Activated CD4-positive, alpha-beta T cell treated with anti-CD3 and anti-CD28 coated beads, Interleukin-2, amount 50 U/mL, for 1 hour (primary cell): Measurements from ENCODE around the gene FERD3L.

ENCODE experiments used
- DNase-seq: peaks from one replicate; pipeline ENCODE4 v3.0.0-alpha.2; 2020

Gene FERD3L

DNA sequence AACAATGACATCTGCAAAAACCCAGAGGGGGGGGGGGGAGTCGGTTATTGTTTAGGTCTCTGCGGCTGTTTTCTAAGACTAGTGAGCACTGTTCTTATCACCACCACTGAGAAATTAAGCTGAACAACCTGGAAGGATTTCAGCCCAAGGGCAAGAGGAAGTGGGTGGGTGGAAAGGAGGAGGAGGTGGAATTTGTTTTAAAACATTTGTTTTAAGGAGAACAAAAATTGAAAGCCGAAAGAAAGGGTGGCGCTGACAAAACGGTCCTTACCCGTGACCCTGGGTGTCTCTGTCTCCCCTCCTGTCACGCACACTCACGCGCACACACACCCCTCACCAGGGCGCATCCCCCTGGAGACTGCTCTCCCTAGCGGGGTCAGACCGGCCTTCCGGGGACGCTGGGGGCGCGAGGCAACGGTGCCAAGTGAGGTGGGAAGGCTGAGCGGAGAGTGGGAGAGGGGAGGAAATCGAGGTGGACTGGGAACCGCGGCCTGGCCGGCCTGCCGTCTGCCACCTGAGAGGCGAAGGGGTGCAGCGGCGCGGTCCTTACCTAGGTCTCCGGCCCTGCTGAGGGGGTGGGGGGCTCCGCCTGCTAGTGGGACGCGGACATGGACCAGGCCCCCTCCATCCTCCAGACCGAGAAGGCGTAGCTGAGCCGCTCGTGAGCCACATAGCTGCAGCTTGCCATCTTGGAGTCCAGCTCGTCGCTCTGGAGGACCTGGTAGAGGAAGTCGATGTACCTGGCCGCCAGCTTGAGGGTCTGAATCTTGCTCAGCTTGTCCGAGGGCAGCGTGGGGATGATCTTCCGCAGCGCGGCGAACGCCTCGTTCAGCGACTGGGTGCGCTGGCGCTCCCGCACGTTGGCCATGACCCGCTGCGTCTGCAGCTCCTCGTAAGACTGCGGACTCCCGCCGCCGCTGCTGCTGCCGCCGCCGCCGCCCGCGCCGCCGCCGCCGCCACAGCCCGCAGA is 28.8 kb downstream of the FERD3L start:
- no peak for DNase-seq

DNA sequence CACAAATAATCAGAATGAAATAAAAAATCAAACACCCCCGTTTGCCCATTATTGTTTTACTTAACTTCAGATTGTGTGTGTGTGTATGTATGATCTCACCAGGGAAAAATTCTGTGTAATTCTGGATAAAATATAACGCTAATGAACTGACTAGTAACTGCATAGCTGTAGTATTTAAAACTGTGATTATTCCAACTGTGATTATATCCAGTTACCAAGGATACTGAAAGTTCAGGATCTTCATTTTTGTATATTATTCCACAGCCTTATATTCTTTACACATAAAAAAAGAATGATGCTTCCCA is 30.7 kb downstream of the FERD3L start:
- DNase-seq = no peak

DNA sequence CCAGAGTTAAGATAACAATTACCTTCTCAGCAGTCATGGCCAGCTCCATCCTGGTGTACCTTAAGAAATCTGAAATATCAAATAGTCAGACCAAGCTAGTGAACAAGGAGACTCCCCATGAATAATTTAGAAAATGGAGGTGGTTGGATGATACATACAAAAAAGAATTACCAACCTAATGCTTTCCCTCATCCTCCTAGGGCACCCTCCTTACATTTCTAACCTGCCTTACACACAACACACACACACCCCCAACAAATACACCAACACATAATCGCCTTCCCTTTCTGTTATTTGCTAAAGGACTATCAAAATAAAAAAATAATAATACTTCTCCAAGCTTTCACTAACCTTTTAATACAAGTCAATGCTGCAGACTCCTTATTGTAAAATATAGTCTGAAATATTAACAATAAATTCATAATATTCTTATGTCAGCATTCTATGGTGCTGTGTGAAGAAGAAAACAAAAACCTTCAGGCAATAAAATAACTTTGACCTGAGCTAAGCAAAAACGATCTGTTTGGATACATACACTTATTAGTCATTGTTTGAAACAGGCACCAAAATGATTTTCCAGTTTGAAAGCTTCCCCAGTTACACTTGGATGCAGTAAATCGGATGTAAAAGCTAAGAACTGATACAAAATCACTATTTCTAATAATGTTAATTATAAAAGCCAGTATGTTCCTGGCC is 31.2 kb downstream of the FERD3L start:
- DNase-seq = no peak

DNA sequence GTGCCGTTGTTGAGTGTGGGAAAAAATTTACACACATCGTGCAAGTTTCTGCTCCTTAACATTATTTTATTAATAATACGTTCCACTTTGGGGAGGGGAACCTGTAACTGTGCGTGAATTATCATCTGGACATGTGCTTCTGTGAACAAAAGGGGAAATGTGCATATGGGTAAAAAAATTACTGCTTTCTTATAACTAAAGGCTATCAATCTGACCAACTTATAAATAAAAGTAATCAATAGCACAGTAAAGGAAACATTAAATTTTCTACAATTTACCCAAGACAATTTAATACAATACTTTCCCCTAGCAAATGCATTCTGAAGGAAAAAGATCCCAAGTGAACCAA is 32.2 kb downstream of the FERD3L start:
- no peak for DNase-seq

DNA sequence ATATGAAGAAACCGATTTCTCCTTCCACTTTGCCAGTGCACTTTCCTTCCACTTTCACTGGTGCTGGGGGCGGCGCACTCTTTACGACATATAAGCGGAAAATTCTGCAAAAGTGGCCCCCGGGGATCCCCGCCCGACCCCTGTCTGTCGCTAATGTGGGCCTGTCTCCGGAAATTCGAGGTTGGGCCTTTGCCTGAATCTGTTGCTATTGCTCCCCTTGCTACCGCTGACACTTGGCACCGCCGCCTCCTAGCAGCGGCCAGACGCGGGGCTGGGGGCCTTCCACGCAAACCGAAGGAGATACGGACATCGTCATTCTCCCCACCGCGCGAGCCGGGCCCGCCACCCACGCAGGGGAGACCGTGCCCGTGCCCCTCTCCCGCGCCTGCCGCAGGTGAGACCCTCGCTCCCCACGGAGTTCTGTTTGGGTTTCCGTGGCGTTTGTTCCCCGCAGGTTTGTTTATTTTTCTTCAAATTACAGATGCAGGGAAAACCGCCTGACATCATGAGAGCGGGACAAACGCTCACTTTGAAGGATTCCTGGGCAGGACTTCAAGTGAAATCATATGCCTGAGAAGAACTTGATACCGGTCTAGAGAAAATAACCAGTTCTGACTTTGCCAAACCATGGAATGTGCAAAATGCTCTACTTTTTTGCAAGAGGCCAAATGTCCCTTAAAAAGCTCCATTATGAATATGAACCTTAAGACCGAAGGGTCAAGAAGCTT is 32.8 kb downstream of the FERD3L start:
- no peak for DNase-seq

DNA sequence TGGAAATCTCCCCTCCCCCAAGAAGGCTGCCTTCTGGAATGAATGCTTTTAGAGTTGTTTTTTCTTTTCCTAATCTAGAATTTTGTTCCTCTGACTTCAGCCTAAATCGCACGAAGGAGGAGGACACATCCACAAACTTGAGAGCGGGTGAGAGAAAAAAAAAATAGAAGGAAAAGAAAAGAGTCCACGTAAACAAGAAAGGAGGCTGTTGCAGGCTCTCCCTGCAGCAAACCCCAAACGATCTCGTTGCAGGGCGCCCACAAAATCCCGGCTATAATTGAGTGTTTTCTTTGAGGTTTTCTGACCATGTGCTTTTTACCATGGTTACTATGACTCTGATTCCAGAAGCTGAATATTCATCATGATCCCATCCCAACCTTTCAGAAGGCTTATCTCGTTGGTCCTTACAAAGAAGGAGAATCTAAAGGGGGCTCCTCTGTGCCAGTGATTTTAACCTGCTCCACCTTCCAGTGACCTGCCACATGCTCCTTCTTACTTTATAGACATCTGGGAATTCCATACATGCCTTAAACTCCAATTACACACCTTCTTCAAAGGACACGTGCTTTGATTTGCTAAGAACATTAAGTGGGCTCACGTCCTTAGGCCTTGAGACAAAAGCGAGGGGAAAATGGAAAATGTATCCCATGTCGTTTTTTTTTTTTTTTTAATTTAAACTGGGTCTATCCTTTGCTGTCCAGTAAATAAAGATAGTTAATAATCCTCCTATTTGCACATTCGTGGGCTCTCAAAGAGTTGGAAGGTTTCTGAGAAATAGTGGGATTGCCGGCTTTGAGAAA is 33.5 kb downstream of the FERD3L start:
- DNase-seq = no peak

DNA sequence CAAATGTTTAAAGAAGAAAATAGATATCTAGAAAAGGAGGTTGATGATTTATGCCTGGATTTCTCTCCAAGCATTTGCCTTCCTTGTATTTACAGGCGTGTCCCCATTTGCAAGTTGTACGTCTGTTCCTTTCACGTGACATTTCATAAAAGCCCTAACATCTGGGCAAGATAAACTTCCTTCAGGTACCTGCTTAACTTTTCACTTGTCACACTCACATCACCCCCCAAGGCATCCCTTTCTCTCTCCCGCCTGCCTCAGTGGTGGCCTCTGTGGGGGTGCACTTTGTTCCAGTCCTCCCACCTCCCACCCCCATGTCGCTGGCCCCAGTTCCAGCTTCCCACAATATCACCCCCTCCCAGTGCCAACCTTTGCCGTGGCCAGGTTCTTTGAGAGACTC is 34.4 kb downstream of the FERD3L start:
- no peak for DNase-seq

DNA sequence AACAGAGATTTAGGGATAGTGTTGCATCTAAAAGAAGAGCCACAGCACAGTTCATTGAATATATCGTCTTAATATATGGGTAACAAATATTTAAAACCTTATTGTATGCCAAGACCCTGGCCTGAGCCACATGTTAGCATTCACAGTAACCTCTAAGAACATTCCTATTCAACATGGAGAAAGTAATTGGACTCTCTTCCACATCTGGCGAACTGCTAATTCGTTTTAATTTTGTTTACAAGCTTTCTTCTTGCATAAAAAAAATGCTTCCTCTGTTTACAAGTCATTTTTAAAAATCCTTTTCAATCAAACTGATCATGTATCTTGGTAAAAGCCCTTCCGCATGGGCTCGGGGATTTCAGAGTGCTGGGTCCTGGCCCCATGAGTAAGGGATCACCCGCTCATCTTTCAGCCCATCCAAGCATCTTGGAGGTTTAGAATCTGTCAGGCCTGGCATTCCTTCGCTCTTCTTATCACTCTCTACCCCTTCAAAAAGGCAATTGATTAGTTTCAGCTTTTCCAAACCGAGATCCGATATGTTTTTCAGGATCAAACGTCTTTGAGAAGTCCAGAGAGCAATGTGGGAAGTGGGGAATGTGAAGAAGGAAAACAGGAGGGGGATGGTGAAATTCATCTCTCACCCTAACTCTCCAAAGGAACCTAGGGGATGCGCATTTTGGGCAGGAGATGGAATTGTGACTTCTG is 35.0 kb downstream of the FERD3L start:
- no peak for DNase-seq

DNA sequence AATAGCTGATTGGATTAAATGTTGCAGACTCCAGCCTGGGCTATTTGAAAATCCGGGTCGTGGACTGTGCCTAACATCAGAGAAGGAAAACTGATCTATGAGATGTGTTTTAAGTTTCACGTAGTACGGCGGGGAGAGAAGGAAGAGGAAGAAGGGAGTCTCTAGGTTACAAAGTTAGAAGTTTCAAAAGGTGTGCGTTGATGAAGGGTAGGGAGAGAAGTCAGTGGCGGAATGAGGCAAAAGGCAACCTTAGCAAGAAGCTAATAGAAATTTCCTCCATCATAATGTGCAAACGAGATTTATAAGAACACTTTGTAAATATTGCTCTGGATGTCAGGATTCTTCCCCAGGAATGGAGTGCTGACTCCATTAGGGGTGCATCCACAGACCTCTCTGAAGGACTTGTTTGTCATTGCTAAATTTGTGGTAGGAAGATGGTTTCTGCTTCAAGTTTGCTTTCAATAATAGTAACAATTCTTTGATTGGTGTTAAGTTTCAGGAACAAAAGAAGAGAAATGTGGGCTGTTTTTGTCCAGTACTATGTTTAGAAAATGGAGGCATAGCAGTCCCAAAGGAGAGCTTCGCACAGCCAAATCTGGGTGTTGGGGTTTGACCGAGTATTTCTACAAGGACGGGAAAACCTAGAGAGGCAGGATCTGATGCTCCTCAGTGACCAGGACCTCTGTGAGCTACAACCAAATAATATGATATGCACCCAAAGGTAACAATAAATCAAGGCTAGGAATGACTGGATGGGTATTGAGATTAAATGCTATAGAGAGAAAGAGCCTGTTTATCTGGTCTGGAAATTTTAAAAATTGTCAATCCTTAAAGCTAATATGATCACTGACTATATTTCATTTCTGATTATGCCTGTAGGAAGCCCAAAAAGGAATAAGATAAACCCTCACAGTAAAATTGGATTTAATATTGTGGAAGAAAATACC is 35.9 kb downstream of the FERD3L start:
- DNase-seq = no peak

DNA sequence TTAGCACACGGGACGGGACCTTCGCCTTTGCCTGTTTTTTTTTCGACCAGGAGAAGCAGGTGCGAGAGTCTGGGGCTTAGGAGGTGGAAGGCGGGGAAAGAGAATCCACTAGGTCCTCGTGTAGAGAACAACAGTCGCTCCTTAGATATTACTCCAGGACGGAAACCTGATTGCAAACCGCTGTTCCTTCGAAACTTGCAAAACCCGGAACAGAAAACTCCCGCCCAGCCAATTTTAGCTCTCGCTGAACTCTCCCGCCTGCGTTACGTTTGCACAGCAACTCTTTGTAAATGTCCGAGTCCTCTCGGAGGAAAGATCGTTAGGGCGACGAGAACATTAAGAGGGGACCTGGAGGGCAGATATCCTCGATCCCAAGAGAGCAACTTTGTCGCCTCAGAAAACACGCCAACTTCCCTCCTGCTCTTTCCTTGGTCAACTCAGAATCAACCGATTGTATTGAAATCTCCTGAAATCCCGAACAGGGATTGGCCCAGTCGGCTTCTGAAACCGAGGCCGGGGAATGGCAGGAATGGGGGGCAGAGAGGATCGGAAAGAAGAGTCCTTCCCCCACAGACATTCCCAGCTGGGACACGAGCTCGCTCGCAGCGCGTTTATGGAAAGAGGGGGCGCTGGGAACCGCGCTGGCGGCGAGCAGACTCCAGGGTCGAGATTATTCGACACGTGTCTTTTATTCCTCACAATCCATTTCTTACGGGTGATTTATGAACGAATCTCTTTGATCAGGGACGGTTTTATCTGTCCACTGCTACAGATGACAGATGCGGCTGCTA is 37.7 kb downstream of the FERD3L start:
- DNase-seq = no peak

DNA sequence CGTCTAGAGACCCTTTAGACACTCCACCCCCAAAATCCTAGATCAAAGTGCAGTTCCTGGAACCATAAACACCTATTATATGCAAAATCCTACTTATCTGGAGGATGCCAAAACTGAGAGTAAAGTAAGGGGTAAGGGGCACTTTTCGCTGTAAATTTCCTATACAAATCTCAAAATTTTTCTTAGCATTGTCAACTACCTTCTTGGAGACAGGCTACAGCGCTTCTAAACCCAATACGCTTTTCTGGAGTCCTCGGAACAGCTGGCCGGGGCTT is 38.2 kb downstream of the FERD3L start:
- DNase-seq = no peak

DNA sequence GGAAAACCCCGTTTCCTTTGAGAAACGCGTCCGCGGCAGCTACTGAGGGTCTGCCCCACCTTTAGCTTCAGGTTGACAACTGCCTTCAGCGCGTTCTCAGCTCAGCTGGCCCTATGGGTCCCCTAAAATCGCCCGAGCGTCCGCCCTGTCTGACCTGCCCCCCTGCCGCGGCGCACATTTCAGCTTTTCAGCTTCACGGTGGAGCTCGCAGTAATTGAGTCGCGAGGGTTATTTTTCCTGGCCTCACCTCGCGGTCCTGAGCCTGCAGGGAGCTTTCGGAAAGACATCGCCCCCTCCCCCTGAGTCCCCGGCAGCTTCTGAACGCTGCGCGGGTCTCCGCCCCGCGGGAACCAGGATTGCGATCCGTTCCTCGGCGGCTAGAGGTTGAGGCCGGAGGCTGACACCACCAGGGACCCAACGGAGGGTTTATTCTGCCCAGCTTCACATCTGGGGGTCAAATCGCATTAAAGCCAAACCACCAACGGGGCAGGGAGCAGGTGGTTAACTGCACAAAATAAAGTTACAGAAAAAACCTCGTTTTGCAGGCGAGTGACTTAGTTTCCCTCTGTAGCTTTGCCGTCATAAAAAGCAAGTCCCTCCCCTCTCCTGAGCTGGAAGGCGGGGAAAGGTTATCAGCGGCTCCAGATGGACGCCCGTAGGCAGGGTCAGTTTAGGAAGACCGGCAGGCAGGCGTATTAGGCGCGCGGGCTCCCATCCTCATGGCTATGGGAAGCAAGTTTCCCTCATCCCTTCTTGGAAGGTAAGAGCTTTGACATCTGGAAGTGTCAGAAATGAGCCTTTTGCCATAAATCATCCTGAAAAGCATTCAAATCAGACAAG is 38.8 kb downstream of the FERD3L start:
- no peak for DNase-seq

DNA sequence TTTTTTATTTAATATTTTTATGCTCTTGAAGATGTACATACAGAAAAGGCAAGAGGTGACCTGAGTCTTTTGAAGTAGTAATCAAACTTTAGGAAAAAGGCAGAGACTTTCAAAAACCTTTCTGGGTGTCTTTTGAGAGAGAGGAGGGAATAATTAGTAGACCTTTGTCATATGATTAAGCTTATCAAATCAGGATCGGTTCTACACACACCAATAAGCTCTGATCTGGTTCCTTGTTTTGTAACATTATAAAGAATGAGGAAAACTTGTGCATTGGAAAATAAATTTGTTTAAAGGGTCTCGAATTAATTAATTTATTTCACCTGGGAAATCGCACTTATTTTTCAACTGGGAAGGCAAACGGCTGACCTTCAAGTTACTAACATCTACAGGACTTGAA is 39.7 kb downstream of the FERD3L start:
- DNase-seq = no peak

DNA sequence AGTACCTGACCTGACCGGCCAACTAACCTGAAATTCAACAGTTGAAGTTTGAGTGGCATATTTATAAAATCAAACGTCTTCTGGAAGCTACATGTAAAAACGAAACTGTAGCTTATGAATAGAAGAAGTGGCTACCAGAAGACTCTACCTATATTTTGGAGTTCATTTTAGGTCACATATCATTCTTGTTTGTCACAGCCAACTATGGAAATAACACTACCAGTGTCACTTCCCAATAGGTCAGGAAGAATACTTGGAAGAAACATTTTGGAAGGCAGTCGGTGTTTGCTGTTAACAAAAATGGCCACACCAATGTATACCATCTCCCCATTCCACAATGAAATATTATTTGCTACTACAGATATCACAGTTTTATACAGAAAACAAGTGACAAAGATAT is 40.4 kb downstream of the FERD3L start:
- no peak for DNase-seq

DNA sequence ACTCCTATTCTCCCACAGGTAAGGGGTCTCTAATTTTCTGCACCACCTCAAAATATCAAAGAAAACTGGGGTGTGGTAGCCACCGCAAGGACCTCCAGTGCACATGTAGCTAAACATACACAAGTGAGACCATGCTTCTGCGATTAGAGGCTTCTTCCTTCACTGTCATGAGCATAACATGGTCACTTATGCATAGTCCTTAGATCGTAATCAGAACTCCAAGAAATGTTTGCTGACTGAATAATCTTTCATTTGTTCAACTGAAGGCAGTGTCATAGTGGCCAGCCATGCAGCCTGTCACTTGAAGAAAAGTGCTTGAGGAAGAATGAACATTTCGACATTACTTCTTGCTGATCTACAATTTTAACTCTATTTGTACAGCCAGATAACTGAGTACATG is 42.3 kb downstream of the FERD3L start:
- no peak for DNase-seq

DNA sequence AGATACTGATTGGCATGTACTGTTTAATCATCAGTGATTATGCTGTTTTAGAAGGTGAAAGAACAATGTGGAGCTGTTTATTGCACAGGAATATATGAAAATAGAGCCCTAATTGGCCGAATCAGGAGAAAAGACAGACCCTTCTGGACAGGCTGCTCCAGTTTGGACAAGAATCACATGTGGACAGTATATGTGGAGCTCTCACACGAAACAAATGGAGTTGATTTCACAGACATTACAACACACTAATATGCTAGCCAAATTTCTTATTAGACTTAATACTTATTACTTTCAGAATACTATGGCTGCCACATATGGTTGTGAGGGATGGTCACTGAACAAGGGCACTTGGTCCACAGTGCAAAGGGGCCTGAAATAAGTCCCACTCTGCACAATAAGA is 43.3 kb downstream of the FERD3L start:
- DNase-seq = no peak

DNA sequence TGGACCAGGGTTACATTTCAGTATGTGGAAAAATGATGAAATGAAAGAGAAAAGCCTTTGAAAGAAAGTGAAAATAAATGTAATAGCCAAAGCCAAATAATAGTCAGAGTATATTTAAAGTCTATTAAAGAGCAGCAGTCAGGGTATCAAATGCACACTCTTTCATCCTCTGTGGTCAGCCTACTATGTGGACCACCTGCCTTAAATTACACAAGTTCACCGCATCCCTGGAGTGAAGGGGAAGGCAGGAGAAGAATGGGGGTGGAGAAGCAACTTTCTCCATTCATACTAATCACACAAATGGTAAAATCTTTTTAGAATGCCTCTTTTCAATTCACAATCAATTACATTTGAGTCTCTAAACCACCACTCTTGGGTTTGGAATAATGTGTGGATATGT is 43.7 kb downstream of the FERD3L start:
- DNase-seq = no peak

DNA sequence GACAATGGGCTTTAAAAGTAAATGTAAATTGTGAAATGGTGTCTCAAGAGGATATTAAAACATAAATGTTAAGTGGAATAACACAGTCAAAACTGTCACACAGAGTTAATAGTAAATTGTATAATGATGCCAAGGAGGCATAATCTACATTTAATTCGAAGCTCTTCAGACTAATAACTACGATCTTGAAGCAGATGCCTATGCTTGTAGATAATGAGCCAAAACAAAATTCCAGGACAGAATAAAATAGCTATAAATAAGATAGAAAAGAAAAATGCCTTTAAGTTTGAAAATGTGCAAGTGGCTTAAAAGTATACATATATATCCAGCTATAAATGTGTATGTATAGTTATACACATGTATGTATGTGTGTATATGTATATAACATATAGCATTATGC is 45.3 kb downstream of the FERD3L start:
- no peak for DNase-seq

DNA sequence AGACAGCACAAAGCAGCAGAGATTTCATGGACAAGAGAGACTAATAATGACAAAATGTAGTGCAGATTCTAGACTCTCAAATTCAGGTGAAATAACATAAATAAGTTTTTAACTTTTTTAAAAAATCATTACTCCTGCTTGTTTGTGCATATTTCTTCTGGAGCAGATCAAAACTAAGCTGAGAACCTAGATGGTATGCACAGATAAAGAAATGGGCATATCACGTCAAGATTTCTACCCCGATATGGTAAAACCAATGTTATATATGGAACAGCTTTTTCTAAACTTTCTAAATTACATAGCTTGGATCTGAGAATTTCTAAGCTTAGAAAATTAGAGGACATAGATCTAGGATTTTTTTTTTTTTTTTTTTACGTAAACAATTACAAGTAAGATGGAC is 46.0 kb downstream of the FERD3L start:
- no peak for DNase-seq

DNA sequence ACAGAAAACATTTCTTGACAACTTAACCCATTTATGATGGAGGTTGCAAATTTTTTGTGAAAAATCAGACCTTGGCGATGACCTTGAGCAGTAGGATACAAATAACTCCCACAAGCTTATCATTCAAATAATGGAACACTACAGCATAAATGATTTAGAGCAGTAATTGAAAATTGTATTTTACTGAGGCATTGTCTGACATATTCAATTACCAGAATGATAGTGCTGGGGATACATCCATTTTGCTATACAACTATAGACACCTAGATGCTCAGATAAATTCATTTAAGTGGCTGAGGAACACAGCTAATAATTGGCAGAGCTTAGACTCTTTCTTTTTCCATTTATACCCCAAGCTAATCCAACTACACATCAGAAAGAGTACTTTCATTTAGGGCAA is 46.7 kb downstream of the FERD3L start:
- DNase-seq = no peak
